Aorta (tissue), 5 donors: Measurements from ENCODE around the gene DIDO1. TPM values are rescaled to one million over a fixed set of nuclear protein-coding genes. Genes with fewer than 3 reads are reported as not detected.

Source experiments
- ATAC-seq: fragments of 200-7000 bp; cut with Tn5 transposase; one replicate; pipeline ENCODE4 v1.9.1; 2022; ENCODE audit warnings: moderate library complexity; ENCODE audit not compliant: low FRiP score
- DNase-seq, 2 donors: peaks; one replicate each; pipeline ENCODE4 v3.0.0-alpha.2; 2020
- H3K27ac ChIP-seq, 2 donors: one replicate each; pipeline ENCODE4 v1.5.1; 2013; ENCODE audit warnings: low read length in 2 of 2, mild to moderate bottlenecking in 2 of 2, moderate library complexity in 2 of 2, control low read depth in 1 of 2, inconsistent platforms in 1 of 2, low read depth in 1 of 2
- H3K27me3 ChIP-seq, 2 donors: one replicate each; pipeline ENCODE4 v1.6.1; 2013; ENCODE audit warnings: control low read depth in 1 of 2, low read length in 1 of 2, mild to moderate bottlenecking in 1 of 2, moderate library complexity in 1 of 2; ENCODE audit not compliant: insufficient read depth in 2 of 2, control insufficient read depth in 1 of 2
- H3K36me3 ChIP-seq, 2 donors: one replicate each; pipeline ENCODE4 v1.6.1; 2013; ENCODE audit warnings: control low read depth in 1 of 2, low read length in 1 of 2, mild to moderate bottlenecking in 1 of 2; ENCODE audit not compliant: insufficient read depth in 2 of 2, control insufficient read depth in 1 of 2
- H3K4me1 ChIP-seq, 2 donors: one replicate each; pipeline ENCODE4 v1.6.1; 2013; ENCODE audit warnings: low read length in 2 of 2, control low read depth in 1 of 2, mild to moderate bottlenecking in 1 of 2, moderate library complexity in 1 of 2; ENCODE audit not compliant: insufficient read depth in 2 of 2, control insufficient read depth in 1 of 2
- H3K4me3 ChIP-seq, 2 donors: one replicate each; pipeline ENCODE4 v1.5.1; 2013; ENCODE audit warnings: low read length in 2 of 2, control low read depth in 1 of 2, mild to moderate bottlenecking in 1 of 2
- H3K9me3 ChIP-seq: one replicate; pipeline ENCODE4 v1.6.1; 2013; ENCODE audit warnings: mild to moderate bottlenecking, low read length; ENCODE audit not compliant: control insufficient read depth
- whole genome bisulfite sequencing, 2 donors: extraction: QIAGEN DNeasy Blood & Tissue Kit; methylation state at CpG; one replicate each; pipeline ENCODE4 v1.1.7; 2013; 5-methylcytosine and 5-hydroxymethylcytosine counted together
- intact Hi-C, 2 donors: fragments of 100-400 bp; cut with DNase I; formaldehyde crosslinking; loops; one replicate each; pipeline versions ENCODE4 v1.14.2 to v1.15.0; 2022
- polyA plus RNA-seq, 2 donors: library from polyadenylated mRNA; stranded (reverse); fragments of 200-250 nt; gene quantifications; one replicate each; pipeline ENCODE4 v1.2.3, GENCODE V29; 2013
- total RNA-seq, 2 donors: library from RNA; stranded (reverse); fragmentation: NEBNext Ultra II Directional; extraction: Animal tissue kit (Norgen Biotek cat#: 25700); gene quantifications; one replicate each; pipeline ENCODE4 v1.2.1, GENCODE V29; 2021
- donor health status: healthy with polysubstance abuse.
- donor health status: Bipolar disorder and iron deficiency.
- donor health status: DM: no; HTN: no; CAD: no.
- donor health status: DM: no; HTN: no; CAD: no.
- donor health status: DM: yes; HTN: yes; CAD: no.

The DIDO1 gene
- total and polyA plus RNA-seq, 4 donors: 8.1 to 64.2 (median 43.0) TPM

DNA sequence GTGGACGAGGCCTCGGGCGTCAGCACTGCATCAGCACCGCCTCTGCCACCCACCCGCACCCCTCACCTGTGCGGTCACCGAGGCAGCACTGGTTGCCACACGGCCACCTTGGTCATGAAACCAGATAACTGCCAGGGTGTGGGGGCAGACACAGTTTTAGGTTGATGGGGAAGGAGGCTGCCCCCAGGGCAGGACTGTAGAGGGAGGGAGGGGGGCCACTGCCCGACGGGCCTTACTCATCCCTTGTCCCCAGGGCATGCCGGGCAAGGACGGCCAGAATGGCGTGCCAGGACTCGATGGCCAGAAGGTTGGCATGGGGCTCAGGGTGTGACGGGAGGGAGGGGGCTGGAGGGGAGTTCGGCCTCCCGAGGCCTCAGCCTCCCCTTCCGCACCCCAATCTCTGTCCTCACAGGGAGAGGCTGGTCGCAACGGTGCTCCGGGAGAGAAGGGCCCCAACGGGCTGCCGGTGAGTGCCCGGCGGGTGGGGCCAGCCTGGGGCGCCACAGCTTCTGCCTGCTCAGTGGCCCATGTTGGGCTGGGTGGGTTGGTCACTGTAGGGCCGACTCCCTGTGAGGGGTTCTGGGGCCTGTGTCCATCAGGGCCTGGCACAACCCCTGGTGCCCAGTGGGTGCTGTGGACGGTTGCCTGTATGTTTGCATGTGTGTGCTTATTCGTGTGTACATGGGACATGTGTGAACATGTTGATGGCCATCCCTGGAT lies 97.6 kb downstream of the DIDO1 start:
- 86 to 89% methylated on average over 23 to 29 of the region's 29 CpGs for WGBS, 2 donors
- no peak overlapping the region for H3K4me3 ChIP-seq
- H3K36me3 ChIP-seq: no peaks in the 10 kb centered on the region
- intact Hi-C loops: no loop called here
- ATAC-seq (no peak), DNase-seq (no peak)
- H3K9me3 ChIP-seq: no peaks in the 10 kb centered on the region
- H3K27me3 ChIP-seq: no peaks in the 10 kb centered on the region
- H3K27ac ChIP-seq: no peak overlapping the region
- no peaks in the 10 kb centered on the region for H3K4me1 ChIP-seq

DNA sequence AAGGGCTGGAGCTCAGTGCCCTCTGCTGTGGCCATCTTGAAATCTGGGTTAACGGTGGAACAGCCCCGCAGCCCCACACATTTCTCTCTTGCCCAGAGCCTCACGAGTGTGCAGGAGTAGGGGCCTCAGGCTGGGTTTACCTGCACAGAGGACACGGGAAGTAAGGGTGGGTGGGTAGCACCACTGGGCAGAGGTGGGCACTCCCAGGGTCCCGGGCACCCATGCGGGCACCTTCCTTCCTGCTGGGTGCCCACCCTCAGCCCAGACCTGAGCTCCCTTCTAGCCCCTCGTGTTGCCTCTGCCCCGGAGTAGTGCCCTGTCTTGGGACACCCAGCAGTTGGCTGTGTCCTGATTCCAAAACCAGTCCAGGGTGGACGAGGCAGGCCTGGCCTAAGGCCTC lies 98.3 kb downstream of the DIDO1 start:
- 91 to 95% methylated on average over 9 of the region's 9 CpGs for WGBS, 2 donors
- DNase-seq (no peak), ATAC-seq (no peak)
- Histone ChIP-seq H3K4me3 (no peak overlapping the region), H3K27ac (no peak overlapping the region), H3K4me1 (no peaks in the 10 kb centered on the region), H3K27me3 (no peaks in the 10 kb centered on the region), H3K9me3 (no peaks in the 10 kb centered on the region), H3K36me3 (no peaks in the 10 kb centered on the region)
- intact Hi-C loops: no loop called here

Other genes starting within 250 kb of the DIDO1 start
- not detected for gene NTSR1, start 217.7 kb downstream of the DIDO1 start, total RNA-seq
- gene NTSR1, start 217.7 kb downstream of the DIDO1 start, polyA plus RNA-seq: not detected
- 1 to 10 TPM; 7.5 to 7.6 TPM for gene MRGBP, start 130.0 kb downstream of the DIDO1 start, total RNA-seq
- 1 to 10 TPM; 4.0 to 7.8 TPM for gene MRGBP, start 130.0 kb downstream of the DIDO1 start, polyA plus RNA-seq
- gene OGFR, start 121.7 kb downstream of the DIDO1 start, total RNA-seq: 10 to 100 TPM; 31.7 to 42.6 TPM
- gene OGFR, start 121.7 kb downstream of the DIDO1 start, polyA plus RNA-seq: 10 to 100 TPM; 18.5 to 58.8 TPM
- 1 to 10 TPM; 1.5 to 6.5 TPM for gene COL9A3, start 109.5 kb downstream of the DIDO1 start, total RNA-seq
- gene COL9A3, start 109.5 kb downstream of the DIDO1 start, polyA plus RNA-seq: under 1 TPM; 0.13 to 0.77 TPM
- 10 to 100 TPM in 1 of 2 donors, 1 to 10 TPM in 1; 4.9 to 10.7 TPM for gene TCFL5, start 64.7 kb downstream of the DIDO1 start, total RNA-seq
- gene TCFL5, start 64.7 kb downstream of the DIDO1 start, polyA plus RNA-seq: 1 to 10 TPM; 4.5 TPM
- gene GID8, start 11.6 kb upstream of the DIDO1 start, total RNA-seq: 10 to 100 TPM; 22.0 to 23.7 TPM
- gene GID8, start 11.6 kb upstream of the DIDO1 start, polyA plus RNA-seq: 10 to 100 TPM in 1 of 2 donors, 1 to 10 TPM in 1; 8.9 to 15.0 TPM
- 10 to 100 TPM; 17.8 to 18.5 TPM for gene SLC17A9, start 26.2 kb upstream of the DIDO1 start, total RNA-seq
- gene SLC17A9, start 26.2 kb upstream of the DIDO1 start, polyA plus RNA-seq: 10 to 100 TPM in 1 of 2 donors, 1 to 10 TPM in 1; 5.3 to 54.5 TPM
- gene BHLHE23, start 80.5 kb upstream of the DIDO1 start, total RNA-seq: not detected
- not detected for gene BHLHE23, start 80.5 kb upstream of the DIDO1 start, polyA plus RNA-seq